Measurements from ENCODE around the gene ASPN. TPM values are rescaled to one million over a fixed set of nuclear protein-coding genes. Genes with fewer than 3 reads are reported as not detected.

Gene ASPN
- total RNA-seq, 6 donors from 2014 or later = 3.2 to 9.6 (median 5.8) TPM; not detected in 1

DNA sequence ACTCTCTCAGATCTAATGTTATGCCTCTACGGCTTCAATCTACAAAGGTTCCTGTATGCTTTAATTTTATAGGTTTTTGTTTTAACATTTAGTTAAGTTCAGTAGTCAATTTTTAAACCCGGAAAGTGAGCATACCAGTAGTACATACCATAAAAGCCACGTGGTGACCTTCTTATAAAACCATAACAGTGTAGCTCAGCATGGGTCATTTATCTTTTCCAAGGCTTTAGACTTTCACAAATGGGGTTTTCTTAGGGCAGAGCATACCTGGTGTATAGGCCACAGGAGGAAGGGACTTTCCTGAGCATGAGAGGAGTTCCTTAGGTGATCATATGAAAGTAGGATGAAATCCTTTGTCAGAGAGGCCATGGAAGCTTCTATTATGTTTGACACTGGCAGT is 30.3 kb upstream of the ASPN start:
- Histone ChIP-seq H3K4me3 (no peak overlapping the region), H3K36me3 (no peaks in the 10 kb centered on the region), H3K9me3 (no peaks in the 10 kb centered on the region), H3K4me1 (peaks cover 0 to 2% (median 2%) of the 10 kb centered on the region in 4 donors), H3K27ac (no peak overlapping the region), H3K27me3 (no peaks in the 10 kb centered on the region)
- DNase-seq = no peak
- TF ChIP-seq, protein P1, sequence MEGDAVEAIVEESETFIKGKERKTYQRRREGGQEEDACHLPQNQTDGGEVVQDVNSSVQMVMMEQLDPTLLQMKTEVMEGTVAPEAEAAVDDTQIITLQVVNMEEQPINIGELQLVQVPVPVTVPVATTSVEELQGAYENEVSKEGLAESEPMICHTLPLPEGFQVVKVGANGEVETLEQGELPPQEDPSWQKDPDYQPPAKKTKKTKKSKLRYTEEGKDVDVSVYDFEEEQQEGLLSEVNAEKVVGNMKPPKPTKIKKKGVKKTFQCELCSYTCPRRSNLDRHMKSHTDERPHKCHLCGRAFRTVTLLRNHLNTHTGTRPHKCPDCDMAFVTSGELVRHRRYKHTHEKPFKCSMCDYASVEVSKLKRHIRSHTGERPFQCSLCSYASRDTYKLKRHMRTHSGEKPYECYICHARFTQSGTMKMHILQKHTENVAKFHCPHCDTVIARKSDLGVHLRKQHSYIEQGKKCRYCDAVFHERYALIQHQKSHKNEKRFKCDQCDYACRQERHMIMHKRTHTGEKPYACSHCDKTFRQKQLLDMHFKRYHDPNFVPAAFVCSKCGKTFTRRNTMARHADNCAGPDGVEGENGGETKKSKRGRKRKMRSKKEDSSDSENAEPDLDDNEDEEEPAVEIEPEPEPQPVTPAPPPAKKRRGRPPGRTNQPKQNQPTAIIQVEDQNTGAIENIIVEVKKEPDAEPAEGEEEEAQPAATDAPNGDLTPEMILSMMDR (IDR thresholded peaks at IDR 0.05) = no peak
- TF ChIP-seq EP300 (IDR thresholded peaks at IDR 0.05) = no peak
- no peak for TF ChIP-seq POLR2AphosphoS5 (IDR thresholded peaks at IDR 0.05)
- no peak for TF ChIP-seq POLR2A (IDR thresholded peaks at IDR 0.05)
- no peak for ATAC-seq (ENCODE audit: low FRiP score in 2 of 2)
- WGBS, 2 donors = 62 to 84% methylated on average over 3 of the region's 3 CpGs

DNA sequence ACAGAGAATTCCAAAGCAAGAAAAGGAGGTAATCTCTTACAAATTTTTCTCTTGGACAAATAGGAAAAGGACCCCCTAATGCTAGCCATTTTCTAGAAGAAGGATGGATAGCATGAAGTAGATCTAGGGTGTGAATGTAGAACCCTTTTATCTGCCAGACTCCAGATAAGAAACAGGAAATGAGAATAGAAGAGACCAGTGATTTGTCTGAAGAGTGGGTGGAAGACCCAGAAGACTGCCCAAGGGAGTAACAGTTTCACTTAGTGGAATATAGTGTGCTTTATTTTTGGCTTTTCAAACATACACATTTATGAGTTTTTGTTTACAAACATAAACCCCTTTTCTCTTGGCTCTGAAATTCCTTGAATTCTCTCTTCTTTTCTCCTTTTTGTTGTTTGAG is 28.4 kb upstream of the ASPN start:
- no peak for DNase-seq
- Histone ChIP-seq H3K4me3 (no peak overlapping the region), H3K4me1 (peaks cover 0 to 10% (median 4%) of the 10 kb centered on the region in 4 donors), H3K27ac (no peak overlapping the region), H3K36me3 (no peaks in the 10 kb centered on the region), H3K27me3 (no peaks in the 10 kb centered on the region), H3K9me3 (no peaks in the 10 kb centered on the region)
- no peak for TF ChIP-seq EP300 (IDR thresholded peaks at IDR 0.05)
- no peak for TF ChIP-seq POLR2AphosphoS5 (IDR thresholded peaks at IDR 0.05)
- TF ChIP-seq POLR2A (IDR thresholded peaks at IDR 0.05) = no peak
- TF ChIP-seq, protein P1 (IDR thresholded peaks at IDR 0.05) = no peak
- ATAC-seq (ENCODE audit: low FRiP score in 2 of 2) = no peak

DNA sequence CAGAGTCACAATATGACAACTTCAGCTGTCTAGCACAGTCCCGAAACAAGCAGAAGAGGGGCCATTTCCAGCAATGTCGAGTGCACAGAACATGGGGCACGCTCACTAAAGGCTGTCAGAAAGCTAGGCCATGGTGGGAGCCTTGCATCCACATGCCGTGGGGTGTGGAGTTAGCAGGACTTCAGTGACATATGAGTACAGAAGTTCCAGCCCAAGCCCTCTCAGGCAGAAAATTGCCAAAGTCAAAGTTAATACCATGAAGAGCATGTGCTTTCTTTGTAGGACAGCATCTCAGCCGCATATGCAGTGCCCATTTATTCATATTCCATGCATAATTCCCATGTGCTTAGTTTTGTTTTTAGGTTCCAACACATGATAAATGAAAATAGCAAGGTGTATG is 26.7 kb upstream of the ASPN start:
- no peaks in the 10 kb centered on the region for H3K9me3 ChIP-seq
- H3K4me3 ChIP-seq = no peak overlapping the region
- H3K4me1 ChIP-seq = peaks cover 0 to 10% (median 4%) of the 10 kb centered on the region in 4 donors
- no peak for ATAC-seq (ENCODE audit: low FRiP score in 2 of 2)
- WGBS, 2 donors = 98% methylated on average over 5 of the region's 5 CpGs
- no peaks in the 10 kb centered on the region for H3K36me3 ChIP-seq
- TF ChIP-seq POLR2AphosphoS5 (IDR thresholded peaks at IDR 0.05) (no peak), POLR2A (IDR thresholded peaks at IDR 0.05) (no peak), EP300 (IDR thresholded peaks at IDR 0.05) (no peak)
- DNase-seq = no peak
- H3K27me3 ChIP-seq = no peaks in the 10 kb centered on the region
- H3K27ac ChIP-seq = no peak overlapping the region

DNA sequence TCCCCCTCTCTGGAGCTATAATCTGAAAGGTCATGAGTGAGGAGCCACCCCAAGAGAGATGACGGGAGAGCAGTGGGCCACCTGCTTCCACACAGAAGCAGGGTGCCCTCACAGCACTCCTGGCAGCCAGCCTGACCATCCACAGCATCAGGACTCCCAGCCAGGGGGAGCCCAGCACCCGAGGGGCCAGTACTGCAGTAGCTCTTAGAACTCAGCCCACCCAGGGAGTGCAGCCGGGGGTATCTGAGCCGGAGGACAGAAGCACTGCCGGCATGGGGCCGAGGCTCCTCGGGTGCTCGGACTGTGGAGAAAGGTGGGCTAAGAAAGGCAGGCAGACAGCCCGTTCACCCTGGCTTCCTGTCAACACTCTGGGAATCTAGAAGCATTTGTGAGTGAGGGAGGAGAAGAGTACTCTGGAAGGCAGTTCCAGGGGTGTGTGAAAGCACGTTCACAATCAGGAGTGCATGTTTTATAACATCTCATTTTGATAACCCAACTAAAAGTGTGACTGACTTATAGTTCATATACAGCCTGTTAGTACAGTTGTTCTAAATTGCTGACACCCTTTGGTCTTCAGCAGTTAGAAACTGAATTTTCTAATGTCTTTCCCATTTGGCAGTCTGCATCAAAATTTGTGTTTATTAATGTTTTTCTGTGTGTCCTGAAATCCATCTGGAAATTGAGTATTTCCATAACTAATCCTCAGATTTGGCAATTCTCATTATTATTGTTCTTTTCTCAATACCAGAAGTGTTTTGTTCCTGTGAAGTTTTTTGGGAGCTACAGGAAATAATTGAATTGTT is 25.9 kb upstream of the ASPN start:
- Histone ChIP-seq H3K27ac (peak overlapping the region; percentile 36 to 73 (median 56)), H3K36me3 (no peaks in the 10 kb centered on the region), H3K9me3 (no peaks in the 10 kb centered on the region), H3K4me3 (no peak overlapping the region), H3K4me1 (peaks cover 0 to 10% (median 4%) of the 10 kb centered on the region in 4 donors), H3K27me3 (no peaks in the 10 kb centered on the region)
- TF ChIP-seq, protein P1 (IDR thresholded peaks at IDR 0.05) = no peak
- TF ChIP-seq POLR2A (IDR thresholded peaks at IDR 0.05) (no peak), POLR2AphosphoS5 (IDR thresholded peaks at IDR 0.05) (no peak), EP300 (IDR thresholded peaks at IDR 0.05) (no peak)
- DNase-seq = peak in 1 of 2 donors; percentile 43
- ATAC-seq (ENCODE audit: low FRiP score in 2 of 2) = no peak
- WGBS, 2 donors = 58 to 67% methylated on average over 9 to 10 of the region's 10 CpGs

DNA sequence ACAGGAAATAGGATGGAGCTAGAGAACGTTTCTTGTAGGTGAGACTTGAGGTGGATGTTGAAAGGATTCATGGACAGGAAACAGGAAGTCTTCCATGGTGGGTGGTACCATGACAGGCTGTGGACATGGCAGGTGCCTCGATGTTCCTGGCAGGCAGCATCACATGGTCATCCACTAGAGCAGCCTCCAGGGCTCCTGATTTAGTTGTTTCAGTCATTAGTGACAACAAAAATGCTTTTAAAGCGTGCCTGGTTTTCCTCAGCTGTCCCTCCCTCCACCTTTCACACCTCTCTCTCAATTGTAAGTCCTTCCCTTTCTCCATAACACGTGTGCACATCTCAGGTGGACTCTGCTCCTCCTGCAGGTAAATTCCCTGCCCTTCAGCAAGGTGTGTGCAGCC is 25.2 kb upstream of the ASPN start:
- TF ChIP-seq EP300 (IDR thresholded peaks at IDR 0.05) (no peak), POLR2AphosphoS5 (IDR thresholded peaks at IDR 0.05) (no peak), POLR2A (IDR thresholded peaks at IDR 0.05) (no peak)
- TF ChIP-seq, protein P1 (IDR thresholded peaks at IDR 0.05) = no peak
- ATAC-seq (ENCODE audit: low FRiP score in 2 of 2) (no peak), DNase-seq (no peak)
- H3K27ac ChIP-seq = peak overlapping the region in 3 of 4 donors; percentile 10 to 73 (median 64)
- no peak overlapping the region for H3K4me3 ChIP-seq
- WGBS, 2 donors = 57 to 76% methylated on average over 4 of the region's 4 CpGs
- no peaks in the 10 kb centered on the region for H3K27me3 ChIP-seq
- no peaks in the 10 kb centered on the region for H3K36me3 ChIP-seq
- no peaks in the 10 kb centered on the region for H3K9me3 ChIP-seq
- H3K4me1 ChIP-seq = peaks cover 0 to 10% (median 4%) of the 10 kb centered on the region in 4 donors

Data from upper lobe of left lung (tissue), 6 donors.